GM06990 (cell line): ENCODE data around the gene OR2V1.
A peak's percentile ranks its signal among the peaks of the same experiment; 100 is the strongest.

Experiments used
- DNase-seq: peaks from one replicate; pipeline ENCODE4 v3.0.0-alpha.2; 2011; ENCODE audit not compliant: insufficient read length; ENCODE audit errors: extremely low read depth
- H3K27me3 ChIP-seq: replicated peaks from 2 replicates; pipeline ENCODE4 v1.6.0; 2011; ENCODE audit warnings: low read length; ENCODE audit not compliant: control insufficient read depth, insufficient read depth
- H3K36me3 ChIP-seq: 2 replicates; pipeline ENCODE4 v1.5.1; 2011; ENCODE audit warnings: low read length; ENCODE audit not compliant: control insufficient read depth, insufficient read depth
- H3K4me3 ChIP-seq: replicated peaks from 2 replicates; pipeline ENCODE4 v1.5.1; 2011; ENCODE audit warnings: low read depth, mild to moderate bottlenecking, control low read depth, low read length
- CTCF ChIP-seq: IDR thresholded peaks from 2 replicates; pipeline ENCODE4 v1.5.1; 2011; ENCODE audit warnings: low read length, control low read depth, mild to moderate bottlenecking, inconsistent platforms; ENCODE audit not compliant: insufficient read depth, poor library complexity, severe bottlenecking

The OR2V1 gene

GRCh38 chr5:181092428-181092827 is 38.5 kb downstream of the OR2V1 start:
- TF ChIP-seq CTCF = no peak
- Histone ChIP-seq H3K36me3 (no peaks in the 10 kb centered on the region), H3K4me3 (no peak overlapping the region), H3K27me3 (no peaks in the 10 kb centered on the region)
- DNase-seq = no peak

- DNase-seq = no peak
- H3K4me3 ChIP-seq = no peak overlapping the region
- peak; percentile 39 for TF ChIP-seq CTCF
- no peaks in the 10 kb centered on the region for H3K36me3 ChIP-seq
- no peaks in the 10 kb centered on the region; the same call in 1 of the 2 replicates for H3K27me3 ChIP-seq
Measured at GRCh38 chr5:181088289-181088688, 42.7 kb downstream of the OR2V1 start.

GRCh38 chr5:181087309-181087708 is 43.7 kb downstream of the OR2V1 start:
- no peaks in the 10 kb centered on the region for H3K36me3 ChIP-seq
- no peaks in the 10 kb centered on the region; the same call in 1 of the 2 replicates for H3K27me3 ChIP-seq
- H3K4me3 ChIP-seq = no peak overlapping the region
- no peak for TF ChIP-seq CTCF
- no peak for DNase-seq

GRCh38 chr5:181086884-181087205 is 44.1 kb downstream of the OR2V1 start:
- DNase-seq = no peak
- Histone ChIP-seq H3K27me3 (no peaks in the 10 kb centered on the region; the same call in 1 of the 2 replicates), H3K36me3 (no peaks in the 10 kb centered on the region), H3K4me3 (no peak overlapping the region)
- no peak for TF ChIP-seq CTCF

- no peak for DNase-seq
- H3K36me3 ChIP-seq = no peaks in the 10 kb centered on the region
- no peak overlapping the region for H3K4me3 ChIP-seq
- no peaks in the 10 kb centered on the region; the same call in 1 of the 2 replicates for H3K27me3 ChIP-seq
- TF ChIP-seq CTCF = no peak
Measured at GRCh38 chr5:181086026-181086883, 44.7 kb downstream of the OR2V1 start.

GRCh38 chr5:181084621-181085195 is 46.3 kb downstream of the OR2V1 start:
- no peaks in the 10 kb centered on the region for H3K36me3 ChIP-seq

More at GRCh38 chr5:181084621-181085195, 46.3 kb downstream of the OR2V1 start:
- TF ChIP-seq CTCF = no peak
- DNase-seq = no peak
- no peak overlapping the region for H3K4me3 ChIP-seq
- no peaks in the 10 kb centered on the region; the same call in 1 of the 2 replicates for H3K27me3 ChIP-seq
